Neural progenitor cell (in vitro differentiated cells): ENCODE results near the gene TM9SF2. TPM values are rescaled to one million over a fixed set of nuclear protein-coding genes. Genes with fewer than 3 reads are reported as not detected.
A peak's percentile ranks its signal among the peaks of the same experiment; 100 is the strongest.

Experiments used
- DNase-seq: peaks from one replicate; pipeline ENCODE4 v3.0.0-alpha.2; 2016; ENCODE audit warnings: low spot score
- H2AFZ ChIP-seq: fragments of 200-600 bp; sonication (generic); replicated peaks from 2 replicates; pipeline ENCODE4 v1.6.1; 2016; ENCODE audit warnings: antibody characterized with exemption
- H3F3A ChIP-seq: fragments of 200-600 bp; sonication (generic); 2 replicates; pipeline ENCODE4 v1.6.1; 2016; ENCODE audit warnings: antibody characterized with exemption, low read depth
- H3K27ac ChIP-seq: fragments of 200-600 bp; sonication (generic); 2 replicates; pipeline ENCODE4 v1.5.1; 2016; ENCODE audit warnings: mild to moderate bottlenecking
- H3K27me3 ChIP-seq: fragments of 200-600 bp; sonication (generic); 2 replicates; pipeline ENCODE4 v1.6.1; 2016; ENCODE audit warnings: mild to moderate bottlenecking, moderate library complexity
- H3K36me3 ChIP-seq: fragments of 200-600 bp; sonication (generic); 2 replicates; pipeline ENCODE4 v1.5.1; 2016
- H3K4me1 ChIP-seq: fragments of 200-600 bp; sonication (generic); 2 replicates; pipeline ENCODE4 v1.6.1; 2016; ENCODE audit warnings: mixed run types
- H3K4me2 ChIP-seq: fragments of 200-600 bp; sonication (generic); 2 replicates; pipeline ENCODE4 v1.6.1; 2016
- H3K4me3 ChIP-seq: fragments of 200-600 bp; sonication (generic); 2 replicates; pipeline ENCODE4 v1.5.1; 2016
- H3K79me2 ChIP-seq: fragments of 200-600 bp; sonication (generic); 2 replicates; pipeline ENCODE4 v1.6.1; 2016; ENCODE audit warnings: low read depth
- H3K9ac ChIP-seq: fragments of 200-600 bp; sonication (generic); 2 replicates; pipeline ENCODE4 v1.6.1; 2016
- H3K9me3 ChIP-seq: fragments of 200-600 bp; sonication (generic); 2 replicates; pipeline ENCODE4 v1.5.1; 2016; ENCODE audit warnings: low read depth
- H4K20me1 ChIP-seq: fragments of 200-600 bp; sonication (generic); 2 replicates; pipeline ENCODE4 v1.6.1; 2016; ENCODE audit warnings: low read depth
- H3K27ac Mint-ChIP-seq: 3 replicates; pipeline ENCODE4 v1.8.0; 2021; ENCODE audit warnings: mixed read lengths
- H3K27me3 Mint-ChIP-seq: 2 replicates; pipeline ENCODE4 v1.8.0; 2022; ENCODE audit warnings: low read depth, mild to moderate bottlenecking, inconsistent platforms, moderate library complexity, mixed read lengths; ENCODE audit not compliant: insufficient read depth
- H3K36me3 Mint-ChIP-seq: 3 replicates; pipeline ENCODE4 v1.8.0; 2021; ENCODE audit warnings: mixed read lengths
- H3K4me1 Mint-ChIP-seq: 3 replicates; pipeline ENCODE4 v1.8.0; 2021; ENCODE audit warnings: mixed read lengths
- H3K4me3 Mint-ChIP-seq: 3 replicates; pipeline ENCODE4 v1.8.0; 2021; ENCODE audit warnings: mild to moderate bottlenecking, moderate library complexity, mixed read lengths
- H3K9me3 Mint-ChIP-seq: 3 replicates; pipeline ENCODE4 v1.8.0; 2020; ENCODE audit warnings: mixed read lengths
- EZH2 ChIP-seq: fragments of 200-600 bp; sonication (generic); IDR thresholded peaks from 2 replicates; pipeline ENCODE4 v1.6.1; 2017; ENCODE audit warnings: antibody characterized with exemption, mild to moderate bottlenecking, moderate library complexity
- EZH2phosphoT487 ChIP-seq: fragments of 200-600 bp; sonication (generic); IDR thresholded peaks from 2 replicates; pipeline ENCODE4 v1.6.1; 2017; ENCODE audit warnings: antibody characterized with exemption
- total RNA-seq: library from RNA; depleted of rRNA; stranded (reverse); fragments of >200 nt; gene quantifications from 2 replicates; pipeline ENCODE4 v1.2.3, GENCODE V29; 2015; ENCODE audit warnings: low replicate concordance
- TF ChIP-seq, protein P1 (sequence below): fragments of 200-600 bp; sonication (generic); IDR thresholded peaks from 2 replicates; pipeline ENCODE4 v1.5.1; 2017; ENCODE audit warnings: antibody characterized with exemption, mild to moderate bottlenecking

The TM9SF2 gene
- total RNA-seq, 1 donor from 2014 or later: 128 TPM

GRCh38 chr13:99467764-99468163 lies 33.5 kb upstream of the TM9SF2 start:
- Histone ChIP-seq H3K27me3 (no peaks in the 10 kb centered on the region), H3K4me3 (no peak overlapping the region), H3K4me1 (peaks cover 3% of the 10 kb centered on the region), H3K9me3 (no peaks in the 10 kb centered on the region), H3K4me2 (no peak overlapping the region), H3K36me3 (no peaks in the 10 kb centered on the region), H3K9ac (no peak overlapping the region), H3F3A (no peaks in the 10 kb centered on the region), H3K79me2 (no peaks in the 10 kb centered on the region), H3K27ac (no peak overlapping the region), H2AFZ (no peak overlapping the region), H4K20me1 (no peaks in the 10 kb centered on the region)
- Mint-ChIP-seq H3K36me3 (no peaks in the 10 kb centered on the region), H3K27me3 (peaks cover 11% of the 10 kb centered on the region), H3K4me1 (peaks cover 10% of the 10 kb centered on the region), H3K4me3 (no peak overlapping the region), H3K9me3 (no peaks in the 10 kb centered on the region), H3K27ac (no peak overlapping the region)
- DNase-seq: no peak
- TF ChIP-seq EZH2phosphoT487 (no peak), EZH2 (no peak)
- TF ChIP-seq, protein P1, sequence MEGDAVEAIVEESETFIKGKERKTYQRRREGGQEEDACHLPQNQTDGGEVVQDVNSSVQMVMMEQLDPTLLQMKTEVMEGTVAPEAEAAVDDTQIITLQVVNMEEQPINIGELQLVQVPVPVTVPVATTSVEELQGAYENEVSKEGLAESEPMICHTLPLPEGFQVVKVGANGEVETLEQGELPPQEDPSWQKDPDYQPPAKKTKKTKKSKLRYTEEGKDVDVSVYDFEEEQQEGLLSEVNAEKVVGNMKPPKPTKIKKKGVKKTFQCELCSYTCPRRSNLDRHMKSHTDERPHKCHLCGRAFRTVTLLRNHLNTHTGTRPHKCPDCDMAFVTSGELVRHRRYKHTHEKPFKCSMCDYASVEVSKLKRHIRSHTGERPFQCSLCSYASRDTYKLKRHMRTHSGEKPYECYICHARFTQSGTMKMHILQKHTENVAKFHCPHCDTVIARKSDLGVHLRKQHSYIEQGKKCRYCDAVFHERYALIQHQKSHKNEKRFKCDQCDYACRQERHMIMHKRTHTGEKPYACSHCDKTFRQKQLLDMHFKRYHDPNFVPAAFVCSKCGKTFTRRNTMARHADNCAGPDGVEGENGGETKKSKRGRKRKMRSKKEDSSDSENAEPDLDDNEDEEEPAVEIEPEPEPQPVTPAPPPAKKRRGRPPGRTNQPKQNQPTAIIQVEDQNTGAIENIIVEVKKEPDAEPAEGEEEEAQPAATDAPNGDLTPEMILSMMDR: no peak

DNA sequence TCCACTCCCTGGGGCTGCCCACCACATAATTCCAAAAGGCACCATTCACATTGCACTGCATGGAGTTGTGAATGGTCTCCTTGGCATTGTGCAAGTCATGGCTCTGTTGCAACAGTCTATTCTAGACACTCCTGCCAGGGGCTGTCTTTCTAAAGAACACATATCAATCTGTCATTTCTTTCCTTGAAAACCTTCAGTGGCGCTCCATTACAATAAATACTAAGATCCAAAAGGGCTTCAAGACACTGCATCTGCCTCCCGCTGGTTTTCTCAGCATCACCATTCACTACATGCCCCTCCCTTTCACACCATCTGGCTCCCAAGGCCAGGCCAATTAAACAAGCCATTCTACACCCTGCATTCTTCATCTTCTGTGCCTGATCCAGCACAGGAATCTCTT lies 32.2 kb upstream of the TM9SF2 start:
- Histone ChIP-seq H3K9me3 (no peaks in the 10 kb centered on the region), H4K20me1 (no peaks in the 10 kb centered on the region), H3K4me1 (peaks cover 3% of the 10 kb centered on the region), H3K79me2 (no peaks in the 10 kb centered on the region), H2AFZ (no peak overlapping the region), H3K4me2 (no peak overlapping the region), H3K9ac (no peak overlapping the region), H3K4me3 (no peak overlapping the region), H3K27me3 (no peaks in the 10 kb centered on the region), H3K36me3 (no peaks in the 10 kb centered on the region), H3F3A (no peaks in the 10 kb centered on the region), H3K27ac (no peak overlapping the region)
- peak; percentile 39 for DNase-seq
- H3K27ac Mint-ChIP-seq: no peak overlapping the region
- H3K4me3 Mint-ChIP-seq: no peak overlapping the region
- TF ChIP-seq EZH2 (no peak), EZH2phosphoT487 (no peak)
- TF ChIP-seq, protein P1: no peak
- H3K36me3 Mint-ChIP-seq: no peaks in the 10 kb centered on the region
- peaks cover 10% of the 10 kb centered on the region for H3K4me1 Mint-ChIP-seq
- no peaks in the 10 kb centered on the region for H3K9me3 Mint-ChIP-seq
- peaks cover 10% of the 10 kb centered on the region for H3K27me3 Mint-ChIP-seq

DNA sequence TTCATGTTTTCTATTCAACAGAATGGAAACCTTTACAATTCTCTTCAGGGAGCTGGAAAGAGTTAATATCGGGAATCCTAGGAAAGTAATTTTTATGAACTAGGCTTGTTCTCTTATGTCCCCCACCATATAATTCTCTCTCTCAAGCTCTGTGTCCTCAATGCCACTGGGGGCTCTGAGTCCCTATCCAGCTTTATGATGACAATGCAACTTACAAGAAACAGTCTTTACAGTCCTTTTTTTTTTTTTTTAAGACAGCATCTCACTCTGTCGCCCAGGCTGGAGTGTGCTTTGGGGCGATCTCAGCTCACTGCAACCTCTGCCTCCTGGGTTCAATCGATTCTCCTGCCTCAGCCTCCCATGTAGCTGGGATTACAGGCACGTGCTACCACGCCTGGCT lies 31.2 kb upstream of the TM9SF2 start:
- no peak overlapping the region for H3K9ac ChIP-seq
- Mint-ChIP-seq H3K27ac (no peak overlapping the region), H3K36me3 (no peaks in the 10 kb centered on the region), H3K27me3 (peaks cover 9% of the 10 kb centered on the region), H3K9me3 (no peaks in the 10 kb centered on the region), H3K4me1 (peaks cover 10% of the 10 kb centered on the region), H3K4me3 (no peak overlapping the region)
- no peak overlapping the region for H2AFZ ChIP-seq
- H3K4me1 ChIP-seq: peaks cover 3% of the 10 kb centered on the region
- no peaks in the 10 kb centered on the region for H3K9me3 ChIP-seq
- H4K20me1 ChIP-seq: no peaks in the 10 kb centered on the region
- H3K79me2 ChIP-seq: no peaks in the 10 kb centered on the region
- TF ChIP-seq, protein P1: no peak
- TF ChIP-seq EZH2phosphoT487: no peak
- H3F3A ChIP-seq: no peaks in the 10 kb centered on the region
- no peak overlapping the region for H3K4me2 ChIP-seq
- no peak for DNase-seq
- H3K36me3 ChIP-seq: no peaks in the 10 kb centered on the region
- H3K4me3 ChIP-seq: no peak overlapping the region
- H3K27me3 ChIP-seq: no peaks in the 10 kb centered on the region
- H3K27ac ChIP-seq: no peak overlapping the region
